Suprapubic skin (tissue), 4 donors: ENCODE results near the gene HAUS8. TPM values are rescaled to one million over a fixed set of nuclear protein-coding genes. Genes with fewer than 3 reads are reported as not detected.
A peak's percentile ranks its signal among the peaks of the same experiment; 100 is the strongest.

ENCODE experiments used
- DNase-seq, 2 donors: peaks; one replicate each; pipeline ENCODE4 v3.0.0-alpha.2; 2019; ENCODE audit warnings: low spot score in 2 of 2
- H3K27ac ChIP-seq: fragments of 200-600 bp; sonication (generic); one replicate; pipeline ENCODE4 v1.5.1; 2019
- H3K27me3 ChIP-seq: fragments of 200-600 bp; sonication (generic); one replicate; pipeline ENCODE4 v1.5.1; 2019
- H3K36me3 ChIP-seq: fragments of 200-600 bp; sonication (generic); one replicate; pipeline ENCODE4 v1.5.1; 2019
- H3K4me1 ChIP-seq: fragments of 200-600 bp; sonication (generic); one replicate; pipeline ENCODE4 v1.5.1; 2019
- H3K4me3 ChIP-seq: fragments of 200-600 bp; sonication (generic); one replicate; pipeline ENCODE4 v1.5.1; 2019; ENCODE audit warnings: mild to moderate bottlenecking
- H3K9me3 ChIP-seq: fragments of 200-600 bp; sonication (generic); one replicate; pipeline ENCODE4 v1.5.1; 2019
- CTCF ChIP-seq, 2 donors: fragments of 200-600 bp in 1 of 2; fragments of 450-650 bp in 1 of 2; sonication (generic) in 1 of 2; IDR thresholded peaks; one replicate each; pipeline ENCODE4 v1.5.1; 2016 to 2019; ENCODE audit warnings: antibody characterized with exemption in 2 of 2, mild to moderate bottlenecking in 1 of 2, moderate library complexity in 1 of 2
- EP300 ChIP-seq: sonication (generic); formaldehyde crosslinking; IDR thresholded peaks from one replicate; pipeline ENCODE4 v1.6.1; 2017; ENCODE audit warnings: antibody characterized with exemption
- POLR2A ChIP-seq, 2 donors: fragments of 450-650 bp; IDR thresholded peaks; one replicate each; pipeline ENCODE4 v1.6.1; 2017; ENCODE audit warnings: antibody characterized with exemption in 2 of 2, mild to moderate bottlenecking in 2 of 2, moderate library complexity in 2 of 2
- POLR2AphosphoS5 ChIP-seq, 3 donors: sonication (generic); formaldehyde crosslinking; IDR thresholded peaks; one replicate each; pipeline ENCODE4 v1.6.1; 2017; ENCODE audit warnings: antibody characterized with exemption in 3 of 3
- WGBS: methylation state at CpG from one replicate; pipeline ENCODE4 v1.1.5; 2018; 5-methylcytosine and 5-hydroxymethylcytosine counted together
- total RNA-seq, 4 donors: library from RNA; depleted of rRNA; stranded (reverse); fragments of >200 nt; gene quantifications; one replicate each; pipeline ENCODE4 v1.1.0, GENCODE V29; 2016

The HAUS8 gene
- total RNA-seq, 4 donors from 2014 or later, result 2.4 to 4.1 (median 3.0) TPM

- Histone ChIP-seq H3K4me1 (peaks cover 29% of the 10 kb centered on the region), H3K27ac (no peak overlapping the region), H3K36me3 (peaks cover 40% of the 10 kb centered on the region), H3K9me3 (no peaks in the 10 kb centered on the region), H3K4me3 (no peak overlapping the region), H3K27me3 (no peaks in the 10 kb centered on the region)
- TF ChIP-seq POLR2AphosphoS5 (IDR thresholded peaks at IDR 0.05) (no peak), POLR2A (IDR thresholded peaks at IDR 0.05) (no peak), EP300 (no peak), CTCF (IDR thresholded peaks at IDR 0.05) (no peak)
- no peak for DNase-seq
- 66% methylated on average over 3 of the region's 3 CpGs for WGBS
These were observed 30.3 kb upstream of the HAUS8 start for GRCh38 chr19:17105556-17105955.

GRCh38 chr19:17104679-17105078 lies 29.4 kb upstream of the HAUS8 start:
- Histone ChIP-seq H3K9me3 (no peaks in the 10 kb centered on the region), H3K4me3 (no peak overlapping the region), H3K36me3 (peaks cover 34% of the 10 kb centered on the region), H3K4me1 (peaks cover 27% of the 10 kb centered on the region), H3K27me3 (no peaks in the 10 kb centered on the region), H3K27ac (no peak overlapping the region)
- TF ChIP-seq POLR2AphosphoS5 (IDR thresholded peaks at IDR 0.05), result no peak
- no peak for TF ChIP-seq EP300
- TF ChIP-seq POLR2A (IDR thresholded peaks at IDR 0.05), result no peak
- TF ChIP-seq CTCF (IDR thresholded peaks at IDR 0.05), result no peak
- DNase-seq, result no peak
- 85% methylated on average over 7 of the region's 7 CpGs for WGBS

- Histone ChIP-seq H3K4me1 (peaks cover 14% of the 10 kb centered on the region), H3K36me3 (peaks cover 33% of the 10 kb centered on the region), H3K27ac (no peak overlapping the region), H3K4me3 (no peak overlapping the region), H3K9me3 (no peaks in the 10 kb centered on the region), H3K27me3 (no peaks in the 10 kb centered on the region)
- WGBS, result 96% methylated on average over 3 of the region's 3 CpGs
- DNase-seq, result no peak
- TF ChIP-seq CTCF (IDR thresholded peaks at IDR 0.05) (peak in 1 of 2 donors; percentile 36), POLR2AphosphoS5 (IDR thresholded peaks at IDR 0.05) (no peak), EP300 (no peak)
These were observed 27.9 kb upstream of the HAUS8 start for GRCh38 chr19:17103177-17103576.

- Histone ChIP-seq H3K27me3 (no peaks in the 10 kb centered on the region), H3K4me3 (no peak overlapping the region), H3K36me3 (peaks cover 33% of the 10 kb centered on the region), H3K9me3 (no peaks in the 10 kb centered on the region), H3K27ac (no peak overlapping the region), H3K4me1 (peaks cover 11% of the 10 kb centered on the region)
- 98% methylated on average over 46 of the region's 59 CpGs for WGBS
- no peak for TF ChIP-seq POLR2AphosphoS5 (IDR thresholded peaks at IDR 0.05)
- TF ChIP-seq CTCF (IDR thresholded peaks at IDR 0.05), result no peak
- no peak for TF ChIP-seq POLR2A (IDR thresholded peaks at IDR 0.05)
- TF ChIP-seq EP300, result no peak
- no peak for DNase-seq
These were observed 26.7 kb upstream of the HAUS8 start for GRCh38 chr19:17101686-17102628.

- no peaks in the 10 kb centered on the region for H3K27me3 ChIP-seq
- no peak overlapping the region for H3K4me3 ChIP-seq
- H3K27ac ChIP-seq, result peak overlapping the region; percentile 14
- TF ChIP-seq POLR2A (IDR thresholded peaks at IDR 0.05), result no peak
- no peak for TF ChIP-seq POLR2AphosphoS5 (IDR thresholded peaks at IDR 0.05)
- no peak for TF ChIP-seq CTCF (IDR thresholded peaks at IDR 0.05)
- no peak for TF ChIP-seq EP300
- 93% methylated on average over 9 of the region's 9 CpGs for WGBS
- no peaks in the 10 kb centered on the region for H3K9me3 ChIP-seq
- H3K36me3 ChIP-seq, result peaks cover 19% of the 10 kb centered on the region
- peaks cover 19% of the 10 kb centered on the region for H3K4me1 ChIP-seq
- DNase-seq, result no peak
These were observed 23.1 kb upstream of the HAUS8 start for GRCh38 chr19:17098326-17098725.
